ENCODE measurements around the gene DNLZ. TPM values are rescaled to one million over a fixed set of nuclear protein-coding genes. Genes with fewer than 3 reads are reported as not detected.

Gene DNLZ
- total and polyA plus RNA-seq, 2 donors (not counting 1 experiment from before 2014, with no cell fraction given), result 23.0 to 42.0 TPM

DNA sequence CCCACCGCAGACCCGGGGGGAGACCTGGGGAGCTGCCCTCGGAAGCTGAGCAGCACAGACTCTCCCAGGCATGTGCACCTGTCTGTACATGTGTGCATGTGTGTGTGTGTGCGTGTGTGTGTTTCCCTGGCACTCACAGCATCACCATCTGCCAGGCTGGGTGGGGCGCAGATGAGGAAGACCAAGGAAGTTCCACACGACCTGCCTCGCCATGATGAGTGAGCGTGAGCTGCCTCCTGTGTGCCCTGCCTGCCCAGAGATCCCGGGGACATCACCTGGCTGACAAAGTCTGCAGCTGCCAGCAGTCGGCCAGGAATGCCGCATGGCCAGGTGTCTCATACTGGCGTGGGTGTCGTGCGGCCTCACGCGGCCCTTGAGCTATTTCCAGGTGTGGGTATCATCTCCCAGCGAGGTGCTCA lies 40.2 kb downstream of the DNLZ start:
- WGBS (ENCODE audit: insufficient coverage), result 41% methylated on average over 17 of the region's 17 CpGs
- H3K4me2 ChIP-seq (replicated peaks; ENCODE audit: low read depth, low read length, poor library complexity, severe bottlenecking), result no peak overlapping the region
- POLR2A ChIA-PET, result interaction anchor here (1.5 kb wide), 1 partner anchor 11 kb away, joined by 5 read pairs; no protein-coding TSS in a partner anchor
- H3K4me3 ChIP-seq (ENCODE audit: control extremely low read depth in 1 of 5, extremely low read depth in 1 of 5, insufficient read depth in 1 of 5, low read depth in 2 of 5, low read length in 4 of 5), result no peak overlapping the region
- H4K20me1 ChIP-seq (ENCODE audit: control insufficient read depth, insufficient read depth, low read length, poor library complexity, severe bottlenecking), result no peaks in the 10 kb centered on the region
- H3K27me3 ChIP-seq (replicated peaks in 1 of 4; ENCODE audit: control extremely low read depth in 1 of 4, control insufficient read depth in 3 of 4, insufficient read depth in 4 of 4, low read length in 3 of 4), result peaks cover 0 to 22% (median 8%) of the 10 kb centered on the region in 4 experiments
- no peaks in the 10 kb centered on the region for H3K36me3 ChIP-seq (replicated peaks in 1 of 2; ENCODE audit: control extremely low read depth in 1 of 2, control insufficient read depth in 1 of 2, extremely low read depth in 1 of 2, insufficient read depth in 2 of 2, low read length in 1 of 2)
- H3K9me3 ChIP-seq (ENCODE audit: control extremely low read depth in 1 of 3, control insufficient read depth in 2 of 3, insufficient read depth in 1 of 3, low read length in 2 of 3), result no peaks in the 10 kb centered on the region
- peaks cover 4% of the 10 kb centered on the region for H3K27me3 Mint-ChIP-seq
- peaks cover 20 to 32% of the 10 kb centered on the region in 2 donors for H3K4me1 ChIP-seq (ENCODE audit: control insufficient read depth in 2 of 2, insufficient read depth in 2 of 2, low read length in 2 of 2)
- H3K4me1 Mint-ChIP-seq, result peaks cover 4% of the 10 kb centered on the region
- ATAC-seq (ENCODE audit: low read depth) (no peak), DNase-seq (no peak)
- no peaks in the 10 kb centered on the region for H3K79me2 ChIP-seq (ENCODE audit: control insufficient read depth, insufficient read depth, low read length)
- intact Hi-C loops (cut with micrococcal nuclease), result no loop called here
- no peak overlapping the region for H3K27ac Mint-ChIP-seq
- no peaks in the 10 kb centered on the region for H3K9me3 Mint-ChIP-seq (ENCODE audit: insufficient read depth)
- no peak overlapping the region for H3K4me3 Mint-ChIP-seq
- no peak overlapping the region for H3K9ac ChIP-seq (ENCODE audit: low read length)
- TF ChIP-seq, protein P1, sequence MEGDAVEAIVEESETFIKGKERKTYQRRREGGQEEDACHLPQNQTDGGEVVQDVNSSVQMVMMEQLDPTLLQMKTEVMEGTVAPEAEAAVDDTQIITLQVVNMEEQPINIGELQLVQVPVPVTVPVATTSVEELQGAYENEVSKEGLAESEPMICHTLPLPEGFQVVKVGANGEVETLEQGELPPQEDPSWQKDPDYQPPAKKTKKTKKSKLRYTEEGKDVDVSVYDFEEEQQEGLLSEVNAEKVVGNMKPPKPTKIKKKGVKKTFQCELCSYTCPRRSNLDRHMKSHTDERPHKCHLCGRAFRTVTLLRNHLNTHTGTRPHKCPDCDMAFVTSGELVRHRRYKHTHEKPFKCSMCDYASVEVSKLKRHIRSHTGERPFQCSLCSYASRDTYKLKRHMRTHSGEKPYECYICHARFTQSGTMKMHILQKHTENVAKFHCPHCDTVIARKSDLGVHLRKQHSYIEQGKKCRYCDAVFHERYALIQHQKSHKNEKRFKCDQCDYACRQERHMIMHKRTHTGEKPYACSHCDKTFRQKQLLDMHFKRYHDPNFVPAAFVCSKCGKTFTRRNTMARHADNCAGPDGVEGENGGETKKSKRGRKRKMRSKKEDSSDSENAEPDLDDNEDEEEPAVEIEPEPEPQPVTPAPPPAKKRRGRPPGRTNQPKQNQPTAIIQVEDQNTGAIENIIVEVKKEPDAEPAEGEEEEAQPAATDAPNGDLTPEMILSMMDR (IDR thresholded peaks at IDR 0.05), result no peak
- TF ChIP-seq EZH2 (IDR thresholded peaks at IDR 0.05; ENCODE audit: borderline replicate concordance, insufficient read depth, low read depth, low read length, poor library complexity, severe bottlenecking), result no peak
- CTCF ChIA-PET, result interaction anchor here (1.3 kb wide), 1 partner anchor 40 kb away, joined by 3 read pairs; no protein-coding TSS in a partner anchor
- H3K27ac ChIP-seq (ENCODE audit: low read length in 2 of 2), result no peak overlapping the region
- H2AFZ ChIP-seq (ENCODE audit: insufficient read depth, low read depth, low read length, poor library complexity, severe bottlenecking), result no peak overlapping the region

DNA sequence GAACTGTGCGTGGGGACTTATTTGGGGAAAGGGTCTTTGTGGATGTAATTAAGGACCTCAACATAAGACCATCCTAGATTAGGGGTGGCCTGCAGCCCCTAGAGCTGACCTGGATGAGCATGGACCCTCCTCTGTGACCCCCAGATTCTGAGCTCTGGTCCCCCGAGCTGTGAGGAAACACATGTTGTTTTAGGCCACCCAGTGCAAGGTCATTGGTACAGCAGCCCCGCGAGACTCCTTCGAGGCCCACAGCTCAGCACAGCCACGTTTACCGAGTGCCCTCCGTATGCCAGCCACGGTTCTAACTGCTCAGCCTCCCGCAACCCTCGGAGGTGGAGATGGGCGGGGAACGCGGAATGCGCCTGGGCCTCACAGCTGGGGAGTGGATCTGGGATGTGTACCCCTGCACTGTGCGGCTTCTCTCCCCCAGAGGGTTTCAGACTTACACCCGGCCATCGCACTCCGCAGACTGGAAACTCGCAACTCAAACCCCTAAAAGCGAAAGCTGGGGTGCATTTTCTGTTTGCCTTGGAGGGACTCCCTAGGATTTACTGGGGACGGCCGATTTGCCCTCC lies 40.7 kb downstream of the DNLZ start:
- DNase-seq (no peak), ATAC-seq (ENCODE audit: low read depth) (no peak)
- H3K4me1 ChIP-seq (ENCODE audit: control insufficient read depth in 2 of 2, insufficient read depth in 2 of 2, low read length in 2 of 2), result peaks cover 20 to 32% of the 10 kb centered on the region in 2 donors
- Mint-ChIP-seq H3K4me1 (peaks cover 9% of the 10 kb centered on the region), H3K4me3 (no peak overlapping the region), H3K9me3 (ENCODE audit: insufficient read depth) (no peaks in the 10 kb centered on the region), H3K27me3 (peaks cover 4% of the 10 kb centered on the region), H3K27ac (no peak overlapping the region)
- peaks cover 0 to 22% (median 5%) of the 10 kb centered on the region in 4 experiments for H3K27me3 ChIP-seq (replicated peaks in 1 of 4; ENCODE audit: control extremely low read depth in 1 of 4, control insufficient read depth in 3 of 4, insufficient read depth in 4 of 4, low read length in 3 of 4)
- intact Hi-C loops (cut with micrococcal nuclease), result no loop called here
- no peak overlapping the region for H3K27ac ChIP-seq (ENCODE audit: low read length in 2 of 2)
- TF ChIP-seq, protein P1 (IDR thresholded peaks at IDR 0.05), result no peak
- TF ChIP-seq EZH2 (IDR thresholded peaks at IDR 0.05; ENCODE audit: borderline replicate concordance, insufficient read depth, low read depth, low read length, poor library complexity, severe bottlenecking), result no peak
- H3K79me2 ChIP-seq (ENCODE audit: control insufficient read depth, insufficient read depth, low read length), result no peaks in the 10 kb centered on the region
- 69% methylated on average over 22 of the region's 23 CpGs for WGBS (ENCODE audit: insufficient coverage)
- no peak overlapping the region for H3K4me3 ChIP-seq (ENCODE audit: control extremely low read depth in 1 of 5, extremely low read depth in 1 of 5, insufficient read depth in 1 of 5, low read depth in 2 of 5, low read length in 4 of 5)
- H3K9me3 ChIP-seq (ENCODE audit: control extremely low read depth in 1 of 3, control insufficient read depth in 2 of 3, insufficient read depth in 1 of 3, low read length in 2 of 3), result no peaks in the 10 kb centered on the region
- ChIA-PET CTCF (no interaction called here), POLR2A (interaction anchor here (1.5 kb wide), 1 partner anchor 11 kb away, joined by 5 read pairs; no protein-coding TSS in a partner anchor)
- no peak overlapping the region for H2AFZ ChIP-seq (ENCODE audit: insufficient read depth, low read depth, low read length, poor library complexity, severe bottlenecking)
- no peaks in the 10 kb centered on the region for H4K20me1 ChIP-seq (ENCODE audit: control insufficient read depth, insufficient read depth, low read length, poor library complexity, severe bottlenecking)
- H3K9ac ChIP-seq (ENCODE audit: low read length), result no peak overlapping the region
- no peak overlapping the region for H3K4me2 ChIP-seq (replicated peaks; ENCODE audit: low read depth, low read length, poor library complexity, severe bottlenecking)
- no peaks in the 10 kb centered on the region for H3K36me3 ChIP-seq (replicated peaks in 1 of 2; ENCODE audit: control extremely low read depth in 1 of 2, control insufficient read depth in 1 of 2, extremely low read depth in 1 of 2, insufficient read depth in 2 of 2, low read length in 1 of 2)
